GM23248 (cell line): ENCODE results near the gene HYDIN. TPM values are rescaled to one million over a fixed set of nuclear protein-coding genes. Genes with fewer than 3 reads are reported as not detected.

ENCODE experiments used
- DNase-seq: peaks from one replicate; pipeline ENCODE4 v3.0.0-alpha.2; 2015
- H2AFZ ChIP-seq: fragments of 200-600 bp; sonication (generic); 2 replicates; pipeline ENCODE4 v1.6.1; 2016; ENCODE audit warnings: antibody characterized with exemption
- H3F3A ChIP-seq: fragments of 200-600 bp; sonication (generic); 2 replicates; pipeline ENCODE4 v1.6.1; 2016; ENCODE audit warnings: mild to moderate bottlenecking, antibody characterized with exemption, mixed run types; ENCODE audit not compliant: insufficient read depth
- H3K27ac ChIP-seq: fragments of 200-600 bp; sonication (generic); 2 replicates; pipeline ENCODE4 v1.5.1; 2016; ENCODE audit warnings: mild to moderate bottlenecking
- H3K27me3 ChIP-seq: fragments of 200-600 bp; sonication (generic); replicated peaks from 2 replicates; pipeline ENCODE4 v1.6.1; 2016; ENCODE audit warnings: mild to moderate bottlenecking; ENCODE audit not compliant: insufficient read depth
- H3K36me3 ChIP-seq: fragments of 200-600 bp; sonication (generic); 2 replicates; pipeline ENCODE4 v1.6.1; 2016; ENCODE audit warnings: low read depth, mild to moderate bottlenecking
- H3K4me1 ChIP-seq: fragments of 200-600 bp; sonication (generic); 2 replicates; pipeline ENCODE4 v1.6.1; 2016; ENCODE audit warnings: mild to moderate bottlenecking; ENCODE audit not compliant: insufficient read depth
- H3K4me2 ChIP-seq: fragments of 200-600 bp; sonication (generic); one replicate; pipeline ENCODE4 v1.6.1; 2016; ENCODE audit warnings: mild to moderate bottlenecking; ENCODE audit not compliant: unreplicated experiment
- H3K4me3 ChIP-seq: fragments of 200-600 bp; sonication (generic); 2 replicates; pipeline ENCODE4 v1.5.1; 2016; ENCODE audit warnings: mild to moderate bottlenecking
- H3K79me2 ChIP-seq: fragments of 200-600 bp; sonication (generic); 2 replicates; pipeline ENCODE4 v1.6.1; 2016; ENCODE audit warnings: mild to moderate bottlenecking; ENCODE audit not compliant: insufficient read depth
- H3K9ac ChIP-seq: fragments of 200-600 bp; sonication (generic); 2 replicates; pipeline ENCODE4 v1.6.1; 2016; ENCODE audit warnings: mild to moderate bottlenecking
- H3K9me2 ChIP-seq: fragments of 200-600 bp; sonication (generic); 2 replicates; pipeline ENCODE4 v1.6.1; 2016; ENCODE audit warnings: mixed run types, mild to moderate bottlenecking, moderate library complexity; ENCODE audit not compliant: insufficient read depth
- H3K9me3 ChIP-seq: fragments of 200-600 bp; sonication (generic); one replicate; pipeline ENCODE4 v1.6.1; 2017; ENCODE audit warnings: low read depth
- H4K20me1 ChIP-seq: fragments of 200-600 bp; sonication (generic); 2 replicates; pipeline ENCODE4 v1.6.0; 2016; ENCODE audit not compliant: insufficient read depth
- EZH2 ChIP-seq: fragments of 200-600 bp; sonication (generic); IDR thresholded peaks from 2 replicates; pipeline ENCODE4 v1.6.1; 2018; ENCODE audit warnings: antibody characterized with exemption, mild to moderate bottlenecking; ENCODE audit not compliant: insufficient read depth, poor library complexity, severe bottlenecking
- EZH2phosphoT487 ChIP-seq: fragments of 200-600 bp; sonication (generic); IDR thresholded peaks from 2 replicates; pipeline ENCODE4 v1.6.1; 2018; ENCODE audit warnings: antibody characterized with exemption, moderate library complexity, mild to moderate bottlenecking, low read depth; ENCODE audit not compliant: insufficient read depth
- WGBS, 2 experiments: methylation state at CpG; one replicate each; pipeline ENCODE4 v1.1.6; 2015 to 2017; ENCODE audit warnings: low lambda C conversion rate in 2 of 2, low coverage in 1 of 2; ENCODE audit errors: missing lambda C conversion rate in 2 of 2; 5-methylcytosine and 5-hydroxymethylcytosine counted together
- in situ Hi-C: fragments of 300-500 bp; cut with MboI; formaldehyde crosslinking; loops from 2 replicates; pipeline ENCODE4 v1.15.0; 2020
- polyA plus RNA-seq: library from polyadenylated mRNA; unstranded; fragments of >200 nt; fragmentation: Nextera tagmentation; extraction: Ambion mirVana; gene quantifications from 2 replicates; pipeline ENCODE4 v1.2.1, GENCODE V29; 2016
- total RNA-seq: library from RNA; depleted of rRNA; stranded (reverse); fragments of >200 nt; shearing (Covaris generic); gene quantifications from 2 replicates; pipeline ENCODE4 v1.2.3, GENCODE V29; 2014

Gene HYDIN
- total and polyA plus RNA-seq, 2 experiments from 2014 or later, result 0.50 to 0.54 TPM

GRCh38 chr16:70805787-70806186 lies 424.7 kb downstream of the HYDIN start:
- no peaks in the 10 kb centered on the region for H3K9me2 ChIP-seq
- peak; percentile 85 for DNase-seq
- no peak overlapping the region; the same call in 1 of the 2 replicates for H3K9ac ChIP-seq
- no peak for TF ChIP-seq EZH2phosphoT487
- TF ChIP-seq EZH2, result no peak
- peaks cover 33% of the 10 kb centered on the region for H3F3A ChIP-seq
- no peaks in the 10 kb centered on the region for H3K79me2 ChIP-seq
- peak overlapping the region; percentile 78 for H3K27ac ChIP-seq
- no peak overlapping the region for H2AFZ ChIP-seq
- no peaks in the 10 kb centered on the region for H3K9me3 ChIP-seq
- 14 to 18% methylated on average over 3 of the region's 3 CpGs for WGBS, 2 experiments
- no peaks in the 10 kb centered on the region for H3K36me3 ChIP-seq
- no peak overlapping the region for H3K4me3 ChIP-seq
- no peaks in the 10 kb centered on the region for H3K27me3 ChIP-seq
- peak overlapping the region; percentile 47 for H3K4me2 ChIP-seq
- in situ Hi-C loops, result no loop called here
- H3K4me1 ChIP-seq, result peaks cover 26% of the 10 kb centered on the region
- H4K20me1 ChIP-seq, result no peaks in the 10 kb centered on the region

- Histone ChIP-seq H3F3A (peaks cover 33% of the 10 kb centered on the region), H3K79me2 (peaks cover 3% of the 10 kb centered on the region), H3K9me2 (no peaks in the 10 kb centered on the region), H4K20me1 (no peaks in the 10 kb centered on the region), H3K9me3 (no peaks in the 10 kb centered on the region), H3K4me1 (peaks cover 26% of the 10 kb centered on the region), H3K4me2 (peak overlapping the region; percentile 47), H3K4me3 (no peak overlapping the region), H3K27me3 (no peaks in the 10 kb centered on the region), H2AFZ (no peak overlapping the region; the same call in 1 of the 2 replicates), H3K27ac (peak overlapping the region; percentile 78), H3K36me3 (no peaks in the 10 kb centered on the region), H3K9ac (peak overlapping the region; percentile 45; the same call in 1 of the 2 replicates)
- TF ChIP-seq EZH2 (no peak), EZH2phosphoT487 (no peak)
- in situ Hi-C loops, result no loop called here
- no peak for DNase-seq
- 75 to 82% methylated on average over 6 of the region's 6 CpGs for WGBS, 2 experiments
Measured at GRCh38 chr16:70805380-70805779, 425.1 kb downstream of the HYDIN start.

- 19 to 39% methylated on average over 2 of the region's 2 CpGs for WGBS, 2 experiments
- Histone ChIP-seq H2AFZ (peak overlapping the region; percentile 48), H3K79me2 (peaks cover 9% of the 10 kb centered on the region), H3K4me2 (peak overlapping the region; percentile 50), H3F3A (peaks cover 33% of the 10 kb centered on the region), H3K9ac (peak overlapping the region; percentile 45), H3K4me1 (peaks cover 31% of the 10 kb centered on the region), H3K36me3 (no peaks in the 10 kb centered on the region), H3K27ac (peak overlapping the region; percentile 78), H3K9me2 (no peaks in the 10 kb centered on the region), H3K27me3 (no peaks in the 10 kb centered on the region), H3K4me3 (peak overlapping the region; percentile 38), H4K20me1 (no peaks in the 10 kb centered on the region), H3K9me3 (no peaks in the 10 kb centered on the region)
- no peak for DNase-seq
- in situ Hi-C loops, result no loop called here
- TF ChIP-seq EZH2 (no peak), EZH2phosphoT487 (no peak)
Measured at GRCh38 chr16:70804734-70805169, 425.8 kb downstream of the HYDIN start.

GRCh38 chr16:70804153-70804733 lies 426.3 kb downstream of the HYDIN start:
- no peaks in the 10 kb centered on the region for H3K27me3 ChIP-seq
- in situ Hi-C loops, result no loop called here
- no peaks in the 10 kb centered on the region for H3K9me3 ChIP-seq
- H3K4me2 ChIP-seq, result peak overlapping the region; percentile 50
- DNase-seq, result peak; percentile 78
- WGBS, 2 experiments, result 50 to 51% methylated on average over 8 of the region's 8 CpGs
- TF ChIP-seq EZH2 (no peak), EZH2phosphoT487 (no peak)
- H3K4me1 ChIP-seq, result peaks cover 37% of the 10 kb centered on the region
- H3K9me2 ChIP-seq, result no peaks in the 10 kb centered on the region
- H3F3A ChIP-seq, result peaks cover 33% of the 10 kb centered on the region
- H3K27ac ChIP-seq, result peak overlapping the region; percentile 78
- H3K36me3 ChIP-seq, result no peaks in the 10 kb centered on the region
- peak overlapping the region; percentile 45 for H3K9ac ChIP-seq
- peaks cover 14% of the 10 kb centered on the region for H3K79me2 ChIP-seq
- peak overlapping the region; percentile 38 for H3K4me3 ChIP-seq
- H4K20me1 ChIP-seq, result no peaks in the 10 kb centered on the region; the same call in 1 of the 2 replicates
- peak overlapping the region; percentile 48 for H2AFZ ChIP-seq
